ENCODE measurements around the gene UBE2Q2.
"Not testable (repeated sequence)": the region's sequence is repeated elsewhere in the genome, so short reads cannot be mapped to it uniquely, and the experiment has no call there.

UBE2Q2 gene

DNA sequence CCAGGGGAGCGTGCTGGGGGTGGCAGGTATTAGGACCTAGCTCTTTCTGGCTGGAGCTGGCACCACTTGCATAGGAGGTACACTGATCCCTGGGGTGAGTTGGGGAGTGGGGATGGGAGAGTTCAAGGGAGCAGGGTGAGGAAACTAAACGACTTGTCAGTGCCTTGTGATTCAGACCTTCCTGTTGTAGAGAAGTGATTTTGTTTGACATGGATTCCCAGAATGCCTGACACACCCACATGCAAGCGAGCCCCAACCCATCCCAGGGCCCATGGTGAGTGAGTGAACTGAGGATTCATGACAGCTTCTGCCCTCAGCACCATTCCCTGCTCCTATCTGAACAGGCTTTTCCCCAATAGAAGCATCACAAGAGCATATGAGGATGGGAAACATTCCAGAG lies 15.6 kb upstream of the UBE2Q2 start:
- no peak for DNase-seq

- no peak for DNase-seq
Measured at GRCh38 chr15:75828429-75828828, 14.8 kb upstream of the UBE2Q2 start.

DNA sequence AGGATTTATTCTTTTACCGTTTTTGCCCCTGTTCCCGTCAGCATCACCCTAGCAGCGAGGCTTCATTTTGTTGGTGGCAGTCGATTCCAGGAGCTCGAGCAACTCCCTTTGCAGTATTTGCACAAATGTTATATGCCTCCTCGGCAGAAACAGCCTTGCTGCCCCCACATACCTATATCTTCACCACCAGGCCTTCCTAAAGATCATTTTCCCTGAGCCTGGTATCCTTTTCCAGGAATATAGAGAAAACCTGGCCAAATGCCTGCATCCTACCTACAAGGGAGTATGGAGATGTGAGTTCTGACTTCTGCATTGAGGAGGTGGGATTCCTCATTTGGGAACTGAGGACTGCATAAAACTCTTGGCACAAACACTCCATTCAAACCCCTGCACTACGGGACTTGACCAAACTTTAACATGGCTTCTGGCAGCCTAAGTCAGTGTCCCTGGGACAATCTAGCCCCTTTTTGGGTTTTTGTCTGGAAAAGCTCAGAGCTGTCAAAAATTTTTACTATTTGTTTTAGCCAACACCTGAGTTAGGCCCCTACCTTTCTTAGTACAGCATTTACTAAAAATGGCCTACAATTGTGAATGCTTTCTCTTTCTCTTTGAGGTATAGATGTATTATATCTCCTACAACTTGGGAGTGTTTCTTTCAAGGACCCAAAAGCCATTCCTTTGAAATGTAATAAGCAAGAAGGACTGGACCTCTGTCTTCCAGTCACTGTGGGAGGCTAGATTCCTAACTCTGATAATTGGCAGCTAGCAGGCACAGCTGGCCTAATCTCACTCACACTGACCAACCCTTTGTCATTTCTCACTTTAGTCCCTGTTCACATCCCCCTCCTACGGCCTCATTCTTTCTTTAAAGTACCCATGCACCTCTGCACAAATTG lies 12.1 kb upstream of the UBE2Q2 start:
- no peak for DNase-seq

DNA sequence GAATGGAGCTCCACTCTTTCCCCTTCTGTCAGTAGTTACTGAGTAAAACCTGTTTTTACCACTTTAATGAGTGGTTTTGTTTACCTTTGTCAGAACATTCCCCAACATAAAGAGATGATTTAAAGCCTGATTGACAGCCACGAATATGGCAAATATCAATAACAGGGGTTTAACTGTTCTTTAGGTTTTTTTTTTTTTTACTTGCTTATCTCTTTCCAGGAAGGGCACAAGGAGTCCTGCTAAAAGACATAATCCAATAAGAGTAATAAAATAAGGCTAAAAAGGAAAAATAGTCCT lies 11.5 kb upstream of the UBE2Q2 start:
- DNase-seq, result no peak

DNA sequence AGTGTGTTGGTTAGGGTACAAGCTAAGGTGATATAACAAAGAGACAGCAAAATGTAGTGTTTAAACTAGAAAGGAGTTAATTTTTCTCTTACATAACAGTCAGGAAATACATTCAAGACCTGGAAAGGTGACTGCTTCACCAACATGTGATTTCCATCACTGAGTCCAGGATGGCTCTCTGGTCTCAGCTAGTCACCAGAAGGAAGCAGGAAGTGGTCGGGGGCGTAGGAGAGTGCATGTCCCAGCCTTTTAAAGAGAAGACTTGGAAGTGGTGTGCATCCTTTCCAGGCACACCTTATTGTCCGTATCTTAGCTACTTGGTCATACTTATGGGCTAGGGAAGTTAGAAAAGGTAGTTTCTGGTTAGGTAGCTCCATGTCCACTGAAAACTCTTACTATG lies 11.1 kb upstream of the UBE2Q2 start:
- no peak for DNase-seq

GRCh38 chr15:75834021-75834420 lies 9.2 kb upstream of the UBE2Q2 start:
- no peak for DNase-seq

- DNase-seq, result no peak
Measured at GRCh38 chr15:75835990-75836958, 7.0 kb upstream of the UBE2Q2 start.

DNA sequence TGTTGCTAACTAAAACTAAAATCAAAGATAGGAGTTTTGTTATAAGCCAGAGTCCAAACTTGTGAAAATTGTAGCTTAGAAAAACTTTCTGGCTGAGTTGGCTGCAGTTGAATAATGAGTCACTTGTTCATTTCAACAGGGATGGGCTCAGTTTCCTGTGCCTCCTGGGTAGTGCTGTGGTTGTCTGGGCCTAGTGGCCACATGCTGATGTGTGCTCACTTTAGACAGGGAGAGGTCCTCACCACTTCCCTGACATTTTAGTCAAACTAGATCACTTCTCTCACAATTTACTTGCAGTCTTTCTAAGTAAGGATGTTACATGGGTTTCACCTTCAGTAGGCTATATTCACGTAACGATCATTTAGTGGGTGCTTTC lies 6.3 kb upstream of the UBE2Q2 start:
- no peak for DNase-seq

- no peak for DNase-seq
Measured at GRCh38 chr15:75840659-75841058, 2.6 kb upstream of the UBE2Q2 start.

GRCh38 chr15:75841626-75842025 lies 1.6 kb upstream of the UBE2Q2 start:
- no peak for DNase-seq

- DNase-seq, result peak; percentile 13
Measured at GRCh38 chr15:75843678-75844581, 683 bp downstream of the UBE2Q2 start.

DNA sequence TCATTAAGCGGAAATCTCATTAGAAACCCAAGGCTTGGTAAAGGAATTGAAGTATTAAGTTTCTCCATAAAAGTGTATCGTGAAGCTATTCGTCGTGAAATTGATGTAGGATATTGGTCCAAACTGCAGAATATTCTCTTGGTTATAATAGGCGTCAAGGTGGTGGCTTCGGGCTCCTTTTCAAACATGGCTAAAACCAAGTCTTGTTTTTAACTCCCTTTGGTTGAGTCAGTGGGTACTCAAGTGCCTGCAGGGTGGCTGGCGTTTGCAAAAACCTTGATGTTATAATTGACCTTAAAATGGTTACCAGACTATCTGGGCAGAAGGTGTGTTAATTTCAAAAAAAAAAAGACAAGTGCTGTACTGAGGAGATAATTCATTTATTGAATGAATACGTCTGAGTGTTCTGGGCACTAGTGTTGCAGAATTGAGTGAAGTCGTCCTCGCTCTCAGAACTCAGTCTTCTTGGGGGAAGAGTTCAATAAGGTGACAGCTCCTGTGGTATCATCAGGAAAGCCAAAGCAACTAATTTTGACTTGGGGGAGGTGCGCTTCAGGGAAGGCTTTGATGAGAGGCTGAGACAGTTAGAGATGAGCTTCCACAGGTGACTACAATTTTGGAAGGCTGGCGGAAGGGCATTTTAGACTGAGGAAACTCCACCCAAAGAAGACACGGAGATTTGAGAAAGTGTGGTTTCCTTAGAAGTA lies 1.5 kb downstream of the UBE2Q2 start:
- DNase-seq, result no peak

DNA sequence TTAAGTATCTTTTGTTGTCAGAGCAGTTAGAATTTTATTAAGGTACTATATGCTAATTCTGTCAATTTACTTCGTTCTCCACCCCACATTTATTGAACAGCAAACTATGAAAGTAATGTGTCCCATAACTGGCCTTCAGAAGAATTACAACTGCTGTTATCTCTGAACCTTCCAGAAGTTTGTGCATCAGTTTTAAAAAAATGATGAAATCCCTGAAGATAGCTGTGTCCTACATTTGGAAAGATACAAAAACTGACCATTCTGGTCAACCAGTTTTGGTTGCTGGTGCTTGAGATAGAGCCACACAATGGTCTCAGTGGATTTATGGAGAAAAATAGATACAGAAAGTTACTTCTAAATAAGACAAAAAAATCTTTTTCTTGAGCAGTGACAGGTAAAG lies 5.9 kb downstream of the UBE2Q2 start:
- DNase-seq, result no peak

DNA sequence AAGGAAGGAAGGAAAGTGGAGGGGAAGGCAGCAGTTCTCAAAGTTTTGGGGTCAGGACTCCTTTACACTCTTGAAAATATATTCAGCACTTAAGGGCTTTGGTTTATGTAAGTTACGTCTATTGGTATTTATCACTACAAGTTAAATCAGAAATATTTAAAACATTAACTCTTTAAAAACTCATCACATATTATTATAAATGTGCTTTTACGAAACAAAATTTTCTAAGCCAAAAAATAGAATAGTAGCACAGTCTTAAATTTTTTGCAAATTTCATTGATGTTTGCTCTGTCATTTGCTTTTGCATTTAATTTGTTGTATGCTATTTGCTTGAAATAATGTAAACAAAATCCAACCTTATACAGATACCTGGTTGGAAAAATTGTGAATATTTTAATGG lies 7.5 kb downstream of the UBE2Q2 start:
- no peak for DNase-seq

DNA sequence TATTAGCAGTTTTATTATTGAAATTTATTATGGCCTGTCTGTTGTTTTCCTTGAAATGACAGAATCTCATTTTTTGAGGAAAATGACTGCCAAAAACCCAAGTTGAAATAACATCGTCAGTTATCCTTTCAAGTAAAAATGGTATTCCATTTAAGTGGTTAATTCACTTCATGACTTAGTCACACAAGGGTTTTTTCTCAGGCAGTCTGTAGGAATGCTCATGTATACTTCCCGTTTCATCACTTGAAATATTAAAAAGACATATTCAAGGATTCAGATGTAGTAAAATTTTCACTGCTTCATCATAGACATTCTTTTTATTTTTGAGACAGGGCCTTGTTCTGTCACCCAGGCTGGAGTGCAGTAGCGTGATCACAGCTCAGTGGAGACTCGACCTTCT lies 8.3 kb downstream of the UBE2Q2 start:
- DNase-seq, result not testable (repeated sequence)

- DNase-seq, result no peak
Measured at GRCh38 chr15:75857886-75858285, 14.6 kb downstream of the UBE2Q2 start.

- no peak for DNase-seq
Measured at GRCh38 chr15:75861750-75862402, 18.6 kb downstream of the UBE2Q2 start.

- DNase-seq, result no peak
Measured at GRCh38 chr15:75862796-75863195, 19.5 kb downstream of the UBE2Q2 start.

DNA sequence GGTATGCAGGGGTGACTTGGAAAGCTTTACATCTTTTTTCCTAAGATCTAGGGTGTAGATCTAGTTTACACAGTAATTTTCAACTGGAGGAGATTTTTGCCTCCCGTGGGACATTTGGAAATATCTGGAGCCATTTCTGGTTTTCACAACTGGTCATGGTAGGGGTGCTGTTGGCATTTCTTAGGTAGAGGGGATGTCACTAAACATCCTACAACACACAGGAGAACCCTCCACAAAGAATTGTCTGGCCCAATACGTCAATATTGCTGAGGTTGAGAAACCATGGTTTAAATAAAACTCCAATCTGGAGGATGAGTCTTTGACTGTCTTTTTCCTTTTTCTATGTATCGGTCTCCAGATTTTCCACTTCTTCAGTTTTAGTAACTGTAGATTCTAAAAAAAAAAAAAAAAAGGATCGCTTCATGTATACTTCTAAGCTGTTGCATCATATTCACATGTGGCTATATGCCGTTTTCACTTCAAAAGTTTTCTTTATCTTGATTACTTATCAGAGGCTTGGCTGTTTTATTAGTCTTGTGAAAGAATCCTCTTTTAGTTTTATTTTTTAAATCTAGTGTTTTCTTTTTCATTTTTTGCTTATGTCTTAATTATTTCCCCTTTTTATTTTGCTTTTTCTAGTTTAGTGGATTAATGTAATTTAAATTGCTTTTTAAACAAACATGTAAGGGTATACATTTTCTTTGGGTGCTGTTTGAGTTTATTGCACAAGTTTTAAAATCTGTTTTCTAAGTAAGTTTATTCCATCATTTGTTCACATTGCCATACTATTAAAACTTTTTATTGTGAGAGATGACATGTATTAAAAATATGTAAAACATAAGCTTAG lies 21.2 kb downstream of the UBE2Q2 start:
- DNase-seq, result no peak

DNA sequence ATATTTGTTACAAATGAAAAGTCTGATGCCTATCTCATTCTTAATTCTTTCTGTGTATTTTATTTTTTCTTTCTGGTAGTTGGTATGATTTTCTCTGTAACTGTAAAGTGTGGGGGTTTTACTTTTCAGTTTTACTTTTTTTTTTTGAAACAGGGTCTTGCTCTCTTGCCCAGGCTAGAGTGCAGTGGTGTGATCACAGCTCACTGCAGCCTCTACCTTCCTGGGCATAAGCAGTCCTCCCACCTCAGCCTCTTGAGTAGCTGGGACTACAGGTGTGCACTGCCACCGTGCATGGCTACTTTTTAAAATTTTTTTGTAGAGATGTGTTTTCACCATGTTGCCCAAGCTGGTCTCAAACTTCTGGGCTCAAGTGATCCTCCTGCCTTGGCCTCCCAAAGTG lies 22.8 kb downstream of the UBE2Q2 start:
- not testable (repeated sequence) for DNase-seq

- no peak for DNase-seq
Measured at GRCh38 chr15:75866916-75867315, 23.7 kb downstream of the UBE2Q2 start.

Measured in COR-L47 (cell line).